PC-3 (cell line): ENCODE data around the gene FOXK1.

ENCODE experiments used
- EZH2 ChIP-seq: fragments of 300-600 bp; sonication (generic); IDR thresholded peaks from one replicate; pipeline ENCODE4 v1.6.1; 2017; ENCODE audit warnings: antibody characterized with exemption, mild to moderate bottlenecking, low read length; ENCODE audit not compliant: unreplicated experiment
- EZH2phosphoT487 ChIP-seq: fragments of 300-600 bp; sonication (generic); IDR thresholded peaks from 2 replicates; pipeline ENCODE4 v1.6.1; 2018; ENCODE audit warnings: mild to moderate bottlenecking, antibody characterized with exemption, low read length, borderline replicate concordance
- TF ChIP-seq, protein P1 (sequence below): fragments of 300-600 bp; sonication (generic); conservative IDR thresholded peaks from 2 replicates; pipeline ENCODE4 v1.5.1; 2017; ENCODE audit warnings: antibody characterized with exemption, low read depth, mild to moderate bottlenecking, low read length

DNA sequence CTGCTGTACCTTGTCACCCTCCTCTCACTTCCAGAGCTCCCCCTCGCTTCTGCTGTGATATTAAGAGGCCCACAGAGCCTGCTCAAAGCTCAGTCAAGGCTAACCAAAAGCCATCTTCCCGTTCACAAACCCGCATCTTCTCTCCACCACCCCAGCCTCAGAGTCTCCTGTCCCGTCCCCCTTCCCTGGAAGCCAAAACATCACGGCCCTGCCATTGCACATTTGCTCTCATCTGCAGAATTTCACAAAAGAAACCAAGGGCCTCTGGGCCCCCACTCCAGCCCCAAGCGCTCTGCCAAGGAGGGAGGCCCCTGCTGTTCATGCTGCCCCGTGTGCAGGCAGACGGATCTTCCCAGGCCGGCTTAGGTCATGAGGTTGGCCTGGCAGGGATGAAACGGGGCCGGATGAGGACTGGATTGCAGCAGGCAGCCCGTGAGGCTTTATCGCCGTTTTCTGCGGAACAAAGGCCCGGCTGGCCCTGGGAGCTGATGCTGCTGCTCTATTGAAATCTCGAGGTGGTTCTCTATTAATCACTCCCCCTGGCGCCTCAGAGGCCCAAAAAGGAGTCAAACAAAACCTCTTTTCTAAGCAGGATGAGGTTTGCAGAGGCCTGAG, 31.6 kb upstream of the FOXK1 start:
- TF ChIP-seq, protein P1, sequence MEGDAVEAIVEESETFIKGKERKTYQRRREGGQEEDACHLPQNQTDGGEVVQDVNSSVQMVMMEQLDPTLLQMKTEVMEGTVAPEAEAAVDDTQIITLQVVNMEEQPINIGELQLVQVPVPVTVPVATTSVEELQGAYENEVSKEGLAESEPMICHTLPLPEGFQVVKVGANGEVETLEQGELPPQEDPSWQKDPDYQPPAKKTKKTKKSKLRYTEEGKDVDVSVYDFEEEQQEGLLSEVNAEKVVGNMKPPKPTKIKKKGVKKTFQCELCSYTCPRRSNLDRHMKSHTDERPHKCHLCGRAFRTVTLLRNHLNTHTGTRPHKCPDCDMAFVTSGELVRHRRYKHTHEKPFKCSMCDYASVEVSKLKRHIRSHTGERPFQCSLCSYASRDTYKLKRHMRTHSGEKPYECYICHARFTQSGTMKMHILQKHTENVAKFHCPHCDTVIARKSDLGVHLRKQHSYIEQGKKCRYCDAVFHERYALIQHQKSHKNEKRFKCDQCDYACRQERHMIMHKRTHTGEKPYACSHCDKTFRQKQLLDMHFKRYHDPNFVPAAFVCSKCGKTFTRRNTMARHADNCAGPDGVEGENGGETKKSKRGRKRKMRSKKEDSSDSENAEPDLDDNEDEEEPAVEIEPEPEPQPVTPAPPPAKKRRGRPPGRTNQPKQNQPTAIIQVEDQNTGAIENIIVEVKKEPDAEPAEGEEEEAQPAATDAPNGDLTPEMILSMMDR: no peak
- TF ChIP-seq EZH2phosphoT487: no peak
- TF ChIP-seq EZH2: no peak
